Activated CD8-positive, alpha-beta memory T cell treated with anti-CD3 and anti-CD28 coated beads for 24 hours (primary cell): ENCODE data around the gene TAF4B.
"Not testable (repeated sequence)": the region's sequence is repeated elsewhere in the genome, so short reads cannot be mapped to it uniquely, and the experiment has no call there.

ENCODE experiments used
- DNase-seq: peaks from one replicate; pipeline ENCODE4 v3.0.0-alpha.2; 2020

TAF4B gene, protein sequence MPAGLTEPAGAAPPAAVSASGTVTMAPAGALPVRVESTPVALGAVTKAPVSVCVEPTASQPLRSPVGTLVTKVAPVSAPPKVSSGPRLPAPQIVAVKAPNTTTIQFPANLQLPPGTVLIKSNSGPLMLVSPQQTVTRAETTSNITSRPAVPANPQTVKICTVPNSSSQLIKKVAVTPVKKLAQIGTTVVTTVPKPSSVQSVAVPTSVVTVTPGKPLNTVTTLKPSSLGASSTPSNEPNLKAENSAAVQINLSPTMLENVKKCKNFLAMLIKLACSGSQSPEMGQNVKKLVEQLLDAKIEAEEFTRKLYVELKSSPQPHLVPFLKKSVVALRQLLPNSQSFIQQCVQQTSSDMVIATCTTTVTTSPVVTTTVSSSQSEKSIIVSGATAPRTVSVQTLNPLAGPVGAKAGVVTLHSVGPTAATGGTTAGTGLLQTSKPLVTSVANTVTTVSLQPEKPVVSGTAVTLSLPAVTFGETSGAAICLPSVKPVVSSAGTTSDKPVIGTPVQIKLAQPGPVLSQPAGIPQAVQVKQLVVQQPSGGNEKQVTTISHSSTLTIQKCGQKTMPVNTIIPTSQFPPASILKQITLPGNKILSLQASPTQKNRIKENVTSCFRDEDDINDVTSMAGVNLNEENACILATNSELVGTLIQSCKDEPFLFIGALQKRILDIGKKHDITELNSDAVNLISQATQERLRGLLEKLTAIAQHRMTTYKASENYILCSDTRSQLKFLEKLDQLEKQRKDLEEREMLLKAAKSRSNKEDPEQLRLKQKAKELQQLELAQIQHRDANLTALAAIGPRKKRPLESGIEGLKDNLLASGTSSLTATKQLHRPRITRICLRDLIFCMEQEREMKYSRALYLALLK

DNA sequence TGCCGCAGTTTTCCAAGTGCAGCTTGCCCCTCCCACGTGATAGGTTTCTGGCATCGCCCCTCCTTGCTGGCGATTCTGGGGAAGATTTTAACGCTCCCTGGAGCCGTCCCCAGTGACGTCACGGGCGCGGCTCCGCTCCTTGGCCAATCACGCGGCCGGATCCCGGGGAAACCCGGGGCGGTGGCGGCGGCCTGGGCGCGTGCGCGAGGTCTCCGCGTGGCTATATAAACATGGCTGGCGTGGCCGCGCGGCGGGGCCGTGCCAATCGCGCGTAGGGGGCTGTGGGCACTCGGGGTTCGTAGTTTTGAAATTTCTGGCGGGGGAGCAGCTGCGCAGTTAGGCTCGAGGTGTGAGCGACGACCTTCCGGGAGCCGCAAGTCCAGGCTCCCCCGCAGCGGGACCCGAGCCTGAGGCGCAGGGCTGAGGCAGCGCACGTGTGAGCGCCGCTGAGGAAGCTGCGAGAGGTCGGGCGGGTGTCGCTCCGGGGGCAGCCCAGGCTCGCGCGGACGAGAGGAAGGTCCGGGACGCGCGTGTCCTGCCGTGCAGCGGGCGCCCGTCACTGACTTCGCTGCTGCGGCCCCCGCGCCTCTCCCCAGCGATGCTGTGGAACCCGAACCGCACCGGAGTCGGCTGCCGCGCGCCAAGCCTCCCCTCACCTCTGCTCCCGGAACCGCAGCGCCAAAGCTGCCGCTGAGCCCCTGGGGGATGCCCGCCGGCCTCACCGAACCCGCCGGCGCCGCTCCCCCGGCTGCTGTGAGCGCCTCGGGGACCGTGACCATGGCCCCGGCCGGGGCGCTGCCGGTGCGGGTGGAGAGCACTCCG, at the start of gene TAF4B:
Gene TAF4B, plus strand, starts transcription at position 217 of the 822 bp plus-strand sequence. Its CDS starts 489 bp downstream, at position 706.
- DNase-seq = peak; percentile 98

- DNase-seq = no peak
These were observed 44.9 kb upstream of the TAF4B start for GRCh38 chr18:26181343-26181826.

- no peak for DNase-seq
These were observed 42.7 kb upstream of the TAF4B start for GRCh38 chr18:26183395-26184112.

DNA sequence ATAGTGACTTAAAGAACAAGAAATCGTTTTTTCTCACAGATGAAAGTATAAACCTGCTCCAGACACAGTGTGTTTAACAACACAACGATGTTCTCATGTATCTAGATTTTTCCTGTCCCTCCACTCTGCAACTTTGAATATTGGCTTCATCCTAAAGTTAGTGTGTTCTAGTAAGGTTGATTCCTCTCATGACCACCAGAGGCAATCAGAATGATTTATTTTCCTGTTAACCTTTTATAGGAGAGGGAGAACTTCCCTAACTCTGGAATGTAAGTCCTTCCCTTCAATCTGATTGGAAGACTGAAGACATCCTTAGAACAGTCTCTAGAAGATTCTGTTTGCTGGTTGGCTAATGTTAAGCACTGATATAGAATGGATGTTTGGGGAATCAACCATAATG, 41.0 kb upstream of the TAF4B start:
- no peak for DNase-seq

- peak; percentile 73 for DNase-seq
These were observed 35.7 kb upstream of the TAF4B start for GRCh38 chr18:26190506-26190905.

DNA sequence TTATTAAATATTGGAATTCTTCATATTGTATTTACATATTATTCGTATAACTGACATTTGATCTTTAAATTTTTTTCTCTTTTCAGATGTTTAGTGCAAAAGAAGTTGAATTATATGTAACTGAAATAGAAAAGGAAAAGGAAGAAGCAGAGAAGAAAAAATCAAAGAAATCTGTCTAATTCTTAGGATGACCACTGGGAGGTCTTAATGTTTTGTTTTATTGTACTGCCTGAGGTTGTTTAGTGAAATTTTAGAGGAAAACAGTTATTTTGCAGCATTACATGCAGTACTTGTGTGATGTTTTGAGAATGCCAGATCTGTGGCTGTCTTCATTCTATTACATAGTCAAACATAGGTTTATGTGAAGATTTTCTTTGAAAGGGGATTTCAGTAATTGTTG, 34.0 kb upstream of the TAF4B start:
- no peak for DNase-seq

GRCh38 chr18:26196605-26197004, 29.6 kb upstream of the TAF4B start:
- DNase-seq = no peak

GRCh38 chr18:26202001-26202400, 24.2 kb upstream of the TAF4B start:
- DNase-seq = not testable (repeated sequence)

DNA sequence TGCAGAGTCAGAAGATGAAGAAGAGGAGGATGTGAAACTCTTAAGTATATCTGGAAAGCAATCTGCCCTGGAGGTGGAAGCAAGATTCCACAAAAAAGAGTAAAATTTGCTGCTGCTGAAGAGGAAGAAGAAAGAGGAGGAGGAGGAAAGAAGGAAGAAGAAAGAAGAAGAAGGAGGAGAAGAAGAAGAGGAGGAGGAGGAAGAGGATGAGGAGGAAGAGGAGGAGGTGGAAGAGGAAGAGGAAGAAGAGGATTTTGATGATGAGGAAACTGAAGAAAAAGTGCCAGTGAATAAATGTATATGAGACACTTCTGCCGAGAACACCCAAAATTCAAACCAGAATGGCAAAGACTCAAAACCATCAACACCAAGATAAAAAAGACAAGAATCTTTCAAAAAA, 20.9 kb upstream of the TAF4B start:
- no peak for DNase-seq

GRCh38 chr18:26206488-26206887, 19.8 kb upstream of the TAF4B start:
- no peak for DNase-seq

- no peak for DNase-seq
These were observed 18.3 kb upstream of the TAF4B start for GRCh38 chr18:26207937-26208336.

GRCh38 chr18:26208977-26209376, 17.3 kb upstream of the TAF4B start:
- no peak for DNase-seq

GRCh38 chr18:26210147-26210546, 16.1 kb upstream of the TAF4B start:
- DNase-seq = no peak

DNA sequence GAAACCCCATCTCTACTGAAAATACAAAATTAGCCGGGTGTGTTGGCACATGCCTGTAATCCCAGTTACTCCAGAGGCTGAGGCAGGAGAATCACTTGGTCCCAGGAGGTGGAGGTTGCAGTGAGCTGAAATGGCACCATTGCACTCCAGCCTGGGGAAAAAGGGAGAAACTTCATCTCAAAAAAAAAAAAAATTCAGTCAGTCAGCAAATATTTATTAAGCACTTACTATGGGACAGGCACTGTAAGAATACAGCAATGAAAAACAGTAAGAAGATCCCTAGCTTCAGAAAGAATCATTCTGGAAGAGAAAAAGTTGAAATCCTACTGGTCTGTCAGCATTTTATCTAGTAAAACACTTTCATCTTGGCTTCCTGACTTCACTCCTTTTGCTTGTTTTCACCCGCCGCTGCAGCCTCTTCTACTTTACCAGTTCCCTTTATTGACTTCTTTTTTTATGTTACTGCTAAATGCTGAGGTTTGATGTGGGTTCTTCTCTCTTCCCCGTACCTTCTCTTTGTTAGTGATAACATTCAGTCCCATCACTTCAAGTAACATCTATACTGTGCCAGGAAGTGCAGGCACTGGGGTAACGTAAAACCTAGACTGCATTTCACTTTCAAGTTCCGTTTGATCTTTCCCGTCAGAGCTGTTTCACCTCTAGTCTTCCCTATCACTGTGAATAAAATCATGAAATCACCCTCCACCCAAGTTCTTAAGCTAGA, 10.8 kb upstream of the TAF4B start:
- no peak for DNase-seq

DNA sequence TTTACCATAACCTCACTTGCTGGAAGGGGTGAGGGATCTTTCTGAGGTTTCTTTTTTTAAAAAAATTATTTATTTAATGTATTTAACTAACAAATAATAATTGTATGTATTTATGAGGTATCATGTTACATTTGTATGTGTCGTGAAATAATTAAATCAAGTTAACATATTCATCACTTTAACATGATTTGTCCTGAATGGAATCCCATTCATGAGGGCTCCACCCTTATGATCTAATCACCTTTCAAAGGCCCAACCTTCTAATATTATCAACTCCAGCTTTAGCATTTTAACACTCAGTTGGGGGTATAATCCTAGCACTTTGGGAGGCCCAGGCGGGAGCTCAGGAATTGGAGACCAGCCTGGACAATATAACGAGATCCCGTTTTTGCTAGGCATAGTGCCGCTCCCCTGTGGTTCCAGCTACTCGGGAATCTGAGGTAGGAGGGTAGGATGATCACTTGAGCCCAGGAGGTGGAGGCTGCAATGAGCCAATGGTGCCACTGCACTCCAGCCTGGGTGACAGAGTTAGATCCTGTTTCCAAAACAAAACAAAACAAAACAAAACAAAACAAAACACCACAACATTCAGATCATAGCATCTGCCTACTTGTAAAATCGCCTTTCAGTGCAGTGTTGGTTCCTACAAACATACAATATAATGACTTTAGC, 1.1 kb upstream of the TAF4B start:
- no peak for DNase-seq

GRCh38 chr18:26225915-26226228, 373 bp upstream of the TAF4B start:
- no peak for DNase-seq

DNA sequence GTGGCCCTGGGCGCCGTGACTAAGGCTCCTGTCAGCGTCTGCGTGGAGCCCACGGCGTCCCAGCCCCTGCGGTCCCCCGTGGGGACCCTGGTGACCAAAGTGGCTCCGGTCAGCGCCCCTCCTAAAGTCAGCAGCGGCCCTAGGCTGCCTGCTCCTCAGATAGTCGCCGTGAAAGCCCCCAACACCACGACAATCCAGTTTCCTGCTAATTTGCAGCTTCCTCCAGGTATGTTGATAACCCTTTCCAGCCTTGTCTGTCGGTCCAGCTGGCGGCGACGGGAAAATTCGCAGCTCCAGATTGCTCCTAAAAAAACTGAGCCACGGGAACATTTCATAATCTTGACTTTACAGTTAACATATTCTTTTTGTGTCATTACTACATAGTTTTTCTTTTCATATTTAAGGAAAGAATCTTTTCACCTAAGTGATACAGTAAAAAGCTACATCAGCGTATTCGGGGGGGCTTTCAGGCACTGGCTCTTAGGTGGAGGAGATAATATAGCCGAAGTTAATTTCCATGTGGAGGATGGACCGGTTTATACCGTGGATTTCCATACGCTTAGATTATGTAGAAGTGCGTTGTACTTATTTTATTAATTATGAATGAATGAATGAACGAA, 916 bp downstream of the TAF4B start:
- no peak for DNase-seq

DNA sequence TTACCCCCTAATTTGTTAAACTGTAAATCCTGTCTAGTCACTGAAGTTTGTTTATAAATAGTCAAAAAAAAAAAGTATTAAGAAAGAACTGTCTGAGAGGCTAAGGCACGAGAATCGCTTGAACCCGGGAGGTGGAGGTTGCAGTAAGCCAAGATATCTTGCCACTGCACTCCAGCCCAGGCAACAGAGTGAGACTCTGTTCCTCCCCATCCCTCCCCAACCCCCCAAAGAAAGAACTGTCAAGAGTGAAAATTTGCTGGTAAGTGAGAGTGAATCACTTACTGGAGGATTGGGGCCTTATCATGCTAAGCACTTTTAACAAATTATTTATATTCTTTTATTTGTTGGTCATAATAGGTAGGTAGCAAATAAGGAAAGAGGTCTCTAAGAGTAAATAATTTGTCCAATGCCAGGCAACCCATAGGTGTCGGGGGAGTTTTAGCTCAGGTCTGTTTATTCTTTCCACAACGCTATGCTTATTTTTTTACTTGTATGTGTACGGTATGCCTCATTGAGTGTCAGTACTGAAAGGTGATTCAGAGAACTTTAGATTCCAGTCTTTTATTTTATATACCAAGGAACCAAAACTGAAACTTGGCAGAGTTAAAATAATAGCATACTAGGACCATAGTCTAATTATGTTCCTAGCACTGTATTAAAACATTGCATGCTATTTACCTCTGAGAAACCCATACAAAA, 2.5 kb downstream of the TAF4B start:
- DNase-seq = no peak

DNA sequence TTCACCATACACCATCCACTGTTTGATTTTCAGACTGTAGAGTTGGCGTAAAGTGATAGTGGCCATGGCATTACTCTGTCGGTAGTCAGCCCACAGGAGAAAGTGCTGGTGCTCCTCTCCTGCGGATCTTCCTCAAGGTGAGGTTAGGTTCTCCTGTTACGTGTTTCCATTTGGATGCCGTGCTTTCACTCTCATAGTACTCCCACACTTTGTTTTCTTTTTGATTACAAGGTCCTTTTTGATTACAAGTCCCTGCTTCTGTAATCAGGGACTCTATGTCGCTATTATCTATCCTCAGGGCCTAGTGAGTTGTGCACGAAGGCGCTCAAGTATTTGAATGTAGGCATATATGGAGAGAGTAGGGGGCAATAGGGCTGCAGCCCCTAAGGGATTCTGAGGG, 4.3 kb downstream of the TAF4B start:
- DNase-seq = no peak

- no peak for DNase-seq
These were observed 7.0 kb downstream of the TAF4B start for GRCh38 chr18:26233208-26233607.
